CD4-positive, alpha-beta T cell treated with Interleukin-6 at 100 ng/mL for 8 hours (primary cell): ENCODE data around the gene SGK1.
"Not testable (repeated sequence)": the region's sequence is repeated elsewhere in the genome, so short reads cannot be mapped to it uniquely, and the experiment has no call there.

Experiments used
- DNase-seq: peaks from one replicate; pipeline ENCODE4 v3.0.0-alpha.2; 2020; ENCODE audit warnings: mixed read lengths, low spot score

The SGK1 gene

GRCh38 chr6:134328138-134328537 lies 10.2 kb upstream of the SGK1 start:
- no peak for DNase-seq

DNA sequence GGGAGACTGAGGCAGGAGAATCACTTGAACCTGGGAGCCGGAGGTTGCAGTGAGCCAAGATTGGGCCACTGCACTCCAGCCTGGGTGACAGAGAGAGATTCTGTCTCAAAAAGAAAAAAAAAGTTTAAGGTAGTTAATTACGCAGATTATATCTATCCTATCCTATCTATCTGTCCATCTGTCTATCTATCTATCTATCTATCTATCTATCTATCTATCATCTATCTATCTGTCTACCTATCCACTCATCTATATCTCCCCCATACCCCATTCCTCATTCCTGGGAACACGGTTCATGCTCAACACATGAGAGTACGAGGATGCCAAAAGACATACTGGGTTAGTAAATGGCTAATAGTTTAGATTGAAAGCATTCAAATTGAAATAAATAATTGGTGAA lies 8.3 kb upstream of the SGK1 start:
- DNase-seq = not testable (repeated sequence)

DNA sequence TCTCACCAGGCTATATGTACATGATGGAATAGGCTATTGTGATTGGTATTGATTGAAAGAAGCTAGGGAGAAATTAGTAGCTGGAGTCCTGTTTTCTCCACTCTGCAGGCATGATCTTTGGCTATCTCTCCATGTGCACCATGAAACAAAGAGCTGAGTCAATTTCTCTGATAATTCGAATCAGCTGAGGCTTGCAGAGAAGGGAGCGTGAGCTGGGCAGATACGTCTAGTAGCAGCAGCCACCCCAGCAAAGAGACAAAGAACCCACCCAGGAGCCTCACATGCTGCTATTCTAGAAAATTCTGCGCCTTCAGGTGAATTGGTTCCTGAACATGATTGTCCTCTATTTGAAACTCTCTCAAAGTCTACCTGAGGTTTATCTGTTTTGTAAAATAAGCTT lies 6.9 kb upstream of the SGK1 start:
- DNase-seq = no peak

DNA sequence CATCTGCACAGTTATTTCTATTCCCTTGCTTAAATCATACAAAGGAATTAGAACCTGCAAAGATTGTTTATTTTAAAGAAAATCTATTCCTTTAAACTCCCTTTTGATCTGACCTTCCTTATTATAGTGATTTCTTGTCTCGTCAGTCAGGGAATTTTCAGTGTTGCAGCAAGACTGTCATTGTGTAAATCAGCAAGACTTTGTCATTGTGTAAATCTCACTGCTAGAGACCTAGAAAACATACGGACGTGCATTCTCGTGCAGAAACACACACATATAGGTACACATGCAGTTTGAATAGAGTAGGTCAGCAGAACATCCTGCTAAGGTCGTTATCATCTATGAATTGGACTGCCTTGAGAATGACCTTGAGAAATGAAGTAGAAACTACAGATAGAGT lies 6.2 kb upstream of the SGK1 start:
- no peak for DNase-seq

GRCh38 chr6:134323698-134324097 lies 5.8 kb upstream of the SGK1 start:
- DNase-seq = no peak

DNA sequence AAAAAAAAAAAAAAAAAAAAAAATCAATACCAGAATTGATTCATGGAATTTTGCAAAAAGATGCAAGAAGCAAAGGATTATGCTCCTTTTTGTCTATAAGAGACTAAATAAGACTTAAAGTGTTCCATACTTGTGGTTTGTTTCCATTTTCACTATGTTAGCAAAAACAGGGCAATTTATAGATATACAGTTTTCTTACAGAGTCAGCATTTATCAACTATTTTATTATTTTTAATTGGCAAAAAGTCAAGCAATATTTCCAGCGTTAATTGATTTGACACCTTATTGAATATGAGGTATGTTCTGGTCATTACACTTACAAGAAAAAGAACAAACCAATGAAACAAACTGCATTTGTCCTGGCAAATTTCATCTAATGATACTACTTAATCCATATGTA lies 5.4 kb upstream of the SGK1 start:
- no peak for DNase-seq

- no peak for DNase-seq
These were observed 4.3 kb upstream of the SGK1 start for GRCh38 chr6:134322216-134322615.

- no peak for DNase-seq
These were observed 3.3 kb upstream of the SGK1 start for GRCh38 chr6:134321246-134321645.

DNA sequence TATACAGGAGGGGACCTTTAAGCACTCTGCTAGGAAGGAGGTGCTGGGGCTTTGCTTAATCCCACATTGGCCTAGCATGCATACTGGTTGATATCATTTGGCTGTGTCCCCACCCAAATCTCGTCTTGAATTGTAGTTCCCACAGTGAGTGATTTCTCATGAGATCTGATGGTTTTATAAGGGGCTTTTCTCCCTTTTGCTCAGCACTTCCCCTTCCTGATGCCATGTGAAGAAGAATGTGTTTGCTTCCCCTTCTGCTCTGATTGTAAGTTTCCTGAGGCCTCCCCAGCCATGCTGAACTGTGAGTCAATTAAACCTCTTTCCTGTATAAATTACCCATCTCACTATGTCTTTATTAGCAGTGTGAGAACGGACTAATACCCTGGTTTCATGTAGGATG lies 1.8 kb upstream of the SGK1 start:
- DNase-seq = not testable (repeated sequence)

DNA sequence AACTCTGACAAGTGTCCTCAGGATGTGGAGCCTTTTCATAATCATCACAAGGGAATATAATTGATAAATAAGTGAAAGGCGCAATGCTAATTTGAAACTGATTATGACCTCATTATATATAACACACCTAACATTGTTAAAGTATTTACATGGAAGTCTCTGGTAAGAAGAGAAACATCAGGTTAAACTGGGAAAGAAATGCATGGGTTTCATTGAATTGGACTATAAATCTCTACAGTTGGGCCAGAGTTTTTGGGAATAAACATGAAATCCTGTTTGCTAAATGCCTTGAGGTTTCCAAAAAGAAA lies 1.0 kb upstream of the SGK1 start:
- no peak for DNase-seq

- no peak for DNase-seq
These were observed 493 bp upstream of the SGK1 start for GRCh38 chr6:134318236-134318973.

DNA sequence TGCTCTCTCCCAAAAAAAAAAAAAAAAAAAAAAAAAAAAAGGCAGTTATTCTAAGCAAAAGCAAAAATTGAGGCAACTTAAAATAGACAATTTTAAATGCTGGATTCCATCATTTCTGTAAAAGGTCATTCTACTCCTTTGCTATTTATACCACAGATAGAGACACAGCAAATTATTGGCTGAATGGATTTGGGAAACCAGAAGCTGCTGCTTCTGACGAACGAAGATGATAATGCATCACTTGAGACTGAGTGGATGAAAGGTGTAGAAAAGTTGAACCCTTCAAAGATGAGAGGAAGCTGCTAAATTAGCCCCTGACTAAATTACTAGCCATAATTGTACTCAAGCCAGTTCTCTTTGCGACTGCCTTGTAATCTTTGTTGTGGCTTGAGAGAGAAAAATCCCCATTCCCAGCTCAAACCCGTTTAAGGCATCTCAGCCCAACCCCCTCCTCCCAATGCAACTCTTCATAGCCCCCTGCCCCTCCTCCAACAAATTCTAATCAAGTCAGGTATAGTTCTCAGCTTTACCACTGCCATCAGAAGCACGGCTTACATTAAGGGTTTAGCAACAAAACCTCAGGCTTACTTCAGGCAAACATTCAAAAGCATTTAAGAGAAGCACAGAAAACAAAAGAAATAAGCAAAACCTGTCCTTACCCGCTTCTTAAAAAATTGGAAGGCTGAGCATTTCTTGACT lies 1.0 kb downstream of the SGK1 start:
- DNase-seq = no peak

GRCh38 chr6:134315974-134316441 lies 1.9 kb downstream of the SGK1 start:
- no peak for DNase-seq

- no peak for DNase-seq
These were observed 2.7 kb downstream of the SGK1 start for GRCh38 chr6:134315189-134315588.

- DNase-seq = no peak
These were observed 3.7 kb downstream of the SGK1 start for GRCh38 chr6:134314006-134314821.

- DNase-seq = no peak
These were observed 5.8 kb downstream of the SGK1 start for GRCh38 chr6:134312038-134312660.

DNA sequence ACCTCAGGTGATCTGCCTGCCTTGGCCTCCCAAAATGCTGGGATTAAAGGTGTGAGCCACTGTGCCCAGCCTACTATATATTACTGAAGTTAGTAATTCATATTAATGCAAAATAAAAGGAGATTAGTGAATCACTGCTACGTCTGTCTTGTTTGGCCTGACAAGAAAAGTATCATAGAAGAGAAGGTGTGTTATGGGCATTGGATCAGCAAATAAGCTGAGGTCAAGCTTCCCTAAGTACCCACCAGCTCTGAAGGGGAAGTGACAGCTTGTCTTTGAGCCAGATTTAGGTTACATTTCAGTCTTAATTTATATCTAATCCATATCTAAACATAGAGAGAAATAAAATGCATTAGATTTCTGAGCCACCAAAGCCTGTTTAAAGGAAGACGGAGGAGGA lies 7.1 kb downstream of the SGK1 start:
- DNase-seq = no peak

DNA sequence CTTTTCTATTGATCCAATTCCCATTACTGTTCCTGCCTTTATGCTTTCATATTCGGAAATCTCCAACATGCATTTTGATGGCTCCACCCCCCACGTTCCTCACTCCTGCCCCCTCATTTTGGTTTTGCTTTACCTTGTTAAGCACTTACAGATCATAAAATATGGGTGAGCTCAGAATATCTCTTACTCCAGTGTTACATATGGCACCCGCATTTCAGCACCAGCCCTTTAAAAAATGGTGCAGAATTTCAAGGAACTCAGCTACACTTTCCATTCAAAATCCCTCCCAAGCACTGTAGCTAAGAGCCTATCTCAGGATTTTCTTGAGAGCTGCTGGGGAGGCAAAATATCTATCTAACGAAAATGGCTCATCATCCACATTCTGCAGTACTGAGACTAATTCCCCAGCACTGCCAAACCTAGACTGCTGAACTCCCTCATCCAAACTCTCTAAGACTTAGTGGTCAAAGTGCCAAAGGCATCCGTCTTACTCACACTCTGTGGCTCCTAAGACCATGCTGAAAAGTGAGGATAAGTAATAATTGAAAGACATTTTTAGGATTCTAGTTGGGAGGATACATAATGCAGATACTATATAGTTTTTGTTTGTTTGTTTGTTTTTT lies 7.8 kb downstream of the SGK1 start:
- no peak for DNase-seq

DNA sequence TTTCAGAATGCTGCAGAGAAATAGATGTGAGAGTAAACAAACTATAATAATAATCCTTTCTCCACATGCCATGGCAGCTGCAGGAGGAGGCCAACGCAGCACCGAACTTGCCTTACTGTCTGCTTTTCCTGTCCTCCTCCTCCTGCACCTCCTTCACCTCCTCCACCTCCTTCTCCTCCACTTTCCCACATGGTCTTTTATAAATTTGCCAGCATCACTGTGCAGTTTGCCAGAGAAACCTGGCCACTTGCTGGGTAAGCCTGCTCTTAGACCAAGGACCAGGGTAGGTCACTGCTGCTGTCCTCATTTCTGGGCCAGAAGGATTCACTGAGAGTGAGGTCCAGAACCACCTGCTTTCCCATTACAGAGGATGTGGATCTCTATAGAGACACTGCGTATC lies 8.7 kb downstream of the SGK1 start:
- DNase-seq = no peak

DNA sequence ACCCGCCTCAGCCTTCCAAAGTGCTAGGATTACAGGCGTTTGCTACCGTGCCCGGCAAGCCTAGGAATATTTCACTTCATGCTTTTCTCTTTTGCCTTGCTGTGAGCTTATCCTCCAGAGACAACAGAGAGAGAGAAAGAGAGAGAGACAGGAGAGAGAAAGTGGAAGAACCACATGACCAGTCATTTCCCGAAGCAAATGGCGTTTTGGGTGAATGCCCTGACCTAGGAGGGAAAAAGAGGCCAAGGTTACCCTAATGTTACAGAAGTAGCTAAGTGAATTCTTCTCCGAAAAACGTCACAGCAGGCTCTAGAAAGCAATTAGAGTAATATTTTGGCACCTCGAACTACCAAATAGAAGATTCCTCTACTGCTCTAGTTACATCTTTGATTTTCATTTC lies 9.1 kb downstream of the SGK1 start:
- no peak for DNase-seq

DNA sequence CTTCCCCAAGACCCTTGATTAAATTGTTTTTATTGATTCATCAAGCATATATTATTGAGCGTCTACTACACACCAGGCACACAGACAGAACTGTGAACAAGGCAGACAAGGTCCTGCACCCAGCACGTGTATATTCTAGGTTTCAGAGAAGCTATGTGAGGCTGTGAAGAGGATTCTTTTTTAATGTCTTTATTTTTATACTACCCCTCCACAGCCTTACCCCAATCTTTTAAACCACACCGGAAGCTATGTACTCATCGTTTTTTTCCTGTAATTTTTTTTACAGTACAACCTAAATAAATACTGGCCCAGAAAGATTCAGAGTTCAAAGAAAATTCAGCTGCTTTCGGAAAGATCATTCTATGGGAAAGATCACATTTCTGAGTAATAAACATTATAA lies 10.0 kb downstream of the SGK1 start:
- no peak for DNase-seq

GRCh38 chr6:134307075-134307474 lies 10.8 kb downstream of the SGK1 start:
- DNase-seq = no peak
